HEK293 (cell line): ENCODE results near the gene ETS2.

ENCODE experiments used
- GFI1B ChIP-seq: fragments of 450-650 bp; formaldehyde crosslinking; IDR thresholded peaks from 2 replicates; pipeline ENCODE4 v1.5.1; 2016; ENCODE audit warnings: missing biosample characterization, missing genetic modification characterization
- GLI4 ChIP-seq: fragments of 450-650 bp; formaldehyde crosslinking; IDR thresholded peaks from 2 replicates; pipeline ENCODE4 v1.5.1; 2016; ENCODE audit warnings: missing biosample characterization, missing genetic modification characterization
- KLF7 ChIP-seq: fragments of 450-650 bp; formaldehyde crosslinking; IDR thresholded peaks from 2 replicates; pipeline ENCODE4 v1.5.1; 2016; ENCODE audit warnings: missing biosample characterization, missing genetic modification characterization, borderline replicate concordance
- KLF8 ChIP-seq: fragments of 450-650 bp; formaldehyde crosslinking; IDR thresholded peaks from 2 replicates; pipeline ENCODE4 v1.5.1; 2016; ENCODE audit warnings: missing biosample characterization, missing genetic modification characterization
- RBAK ChIP-seq: fragments of 450-650 bp; formaldehyde crosslinking; IDR thresholded peaks from 2 replicates; pipeline ENCODE4 v1.5.1; 2016; ENCODE audit warnings: missing biosample characterization, missing genetic modification characterization
- TCF7L2 ChIP-seq: IDR thresholded peaks from 2 replicates; pipeline ENCODE4 v1.6.1; 2011; ENCODE audit warnings: low read depth, mild to moderate bottlenecking, inconsistent platforms, low read length, moderate library complexity, borderline replicate concordance
- ZIC2 ChIP-seq: fragments of 450-650 bp; formaldehyde crosslinking; IDR thresholded peaks from 2 replicates; pipeline ENCODE4 v1.5.1; 2016; ENCODE audit warnings: missing biosample characterization, missing genetic modification characterization
- ZNF121 ChIP-seq: fragments of 450-650 bp; formaldehyde crosslinking; IDR thresholded peaks from 2 replicates; pipeline ENCODE4 v1.5.1; 2016; ENCODE audit warnings: missing biosample characterization, missing genetic modification characterization
- ZNF16 ChIP-seq: fragments of 450-650 bp; formaldehyde crosslinking; IDR thresholded peaks from 2 replicates; pipeline ENCODE4 v1.5.1; 2016; ENCODE audit warnings: low read depth, missing biosample characterization, missing genetic modification characterization
- ZNF24 ChIP-seq: fragments of 450-650 bp; formaldehyde crosslinking; IDR thresholded peaks from 2 replicates; pipeline ENCODE4 v1.5.1; 2016; ENCODE audit warnings: missing biosample characterization, missing genetic modification characterization
- ZNF292 ChIP-seq: fragments of 450-650 bp; formaldehyde crosslinking; IDR thresholded peaks from 2 replicates; pipeline ENCODE4 v1.5.1; 2016; ENCODE audit warnings: low read depth, missing biosample characterization, missing genetic modification characterization, borderline replicate concordance
- ZNF335 ChIP-seq: fragments of 450-650 bp; formaldehyde crosslinking; conservative IDR thresholded peaks from 2 replicates; pipeline ENCODE4 v1.5.1; 2016; ENCODE audit warnings: missing biosample characterization, missing genetic modification characterization
- ZNF48 ChIP-seq: fragments of 450-650 bp; formaldehyde crosslinking; IDR thresholded peaks from 2 replicates; pipeline ENCODE4 v1.5.1; 2016; ENCODE audit warnings: missing biosample characterization, missing genetic modification characterization
- ZNF521 ChIP-seq: fragments of 450-650 bp; formaldehyde crosslinking; IDR thresholded peaks from 2 replicates; pipeline ENCODE4 v1.5.1; 2017; ENCODE audit warnings: missing biosample characterization, mild to moderate bottlenecking, missing genetic modification characterization
- ZNF561 ChIP-seq: fragments of 450-650 bp; IDR thresholded peaks from 2 replicates; pipeline ENCODE4 v1.5.1; 2018; ENCODE audit warnings: missing biosample characterization, missing genetic modification characterization, borderline replicate concordance
- ZNF621 ChIP-seq: fragments of 450-650 bp; formaldehyde crosslinking; IDR thresholded peaks from 2 replicates; pipeline ENCODE4 v1.5.1; 2017; ENCODE audit warnings: missing biosample characterization, missing genetic modification characterization
- ZNF701 ChIP-seq: fragments of 450-650 bp; formaldehyde crosslinking; IDR thresholded peaks from 2 replicates; pipeline ENCODE4 v1.5.1; 2016; ENCODE audit warnings: missing biosample characterization, missing genetic modification characterization
- ZNF792 ChIP-seq: fragments of 450-650 bp; formaldehyde crosslinking; IDR thresholded peaks from 2 replicates; pipeline ENCODE4 v1.5.1; 2016; ENCODE audit warnings: missing biosample characterization, missing genetic modification characterization
- ZSCAN4 ChIP-seq: fragments of 450-650 bp; formaldehyde crosslinking; IDR thresholded peaks from 2 replicates; pipeline ENCODE4 v1.5.1; 2017; ENCODE audit warnings: missing biosample characterization, missing genetic modification characterization
- TF ChIP-seq, protein P1 (sequence below): fragments of 450-650 bp; formaldehyde crosslinking; IDR thresholded peaks from 2 replicates; pipeline ENCODE4 v1.5.1; 2016; ENCODE audit warnings: missing biosample characterization, missing genetic modification characterization
- TF ChIP-seq, protein P2 (sequence below): fragments of 450-650 bp; formaldehyde crosslinking; IDR thresholded peaks from 2 replicates; pipeline ENCODE4 v1.5.1; 2017; ENCODE audit warnings: missing biosample characterization, missing genetic modification characterization
- TF ChIP-seq, protein P3 (sequence below): fragments of 450-650 bp; formaldehyde crosslinking; IDR thresholded peaks from 2 replicates; pipeline ENCODE4 v1.5.1; 2016; ENCODE audit warnings: missing biosample characterization, missing genetic modification characterization, low read depth
- TF ChIP-seq, protein P4 (sequence below): fragments of 450-650 bp; formaldehyde crosslinking; IDR thresholded peaks from 2 replicates; pipeline ENCODE4 v1.5.1; 2016; ENCODE audit warnings: missing biosample characterization, missing genetic modification characterization
- TF ChIP-seq, protein P5 (sequence below): fragments of 450-650 bp; formaldehyde crosslinking; IDR thresholded peaks from 2 replicates; pipeline ENCODE4 v1.5.1; 2016; ENCODE audit warnings: missing biosample characterization, missing genetic modification characterization, borderline replicate concordance

Gene ETS2

GRCh38 chr21:38805328-38806152 lies at the start of gene ETS2 (continued):
- TF ChIP-seq, protein P1, sequence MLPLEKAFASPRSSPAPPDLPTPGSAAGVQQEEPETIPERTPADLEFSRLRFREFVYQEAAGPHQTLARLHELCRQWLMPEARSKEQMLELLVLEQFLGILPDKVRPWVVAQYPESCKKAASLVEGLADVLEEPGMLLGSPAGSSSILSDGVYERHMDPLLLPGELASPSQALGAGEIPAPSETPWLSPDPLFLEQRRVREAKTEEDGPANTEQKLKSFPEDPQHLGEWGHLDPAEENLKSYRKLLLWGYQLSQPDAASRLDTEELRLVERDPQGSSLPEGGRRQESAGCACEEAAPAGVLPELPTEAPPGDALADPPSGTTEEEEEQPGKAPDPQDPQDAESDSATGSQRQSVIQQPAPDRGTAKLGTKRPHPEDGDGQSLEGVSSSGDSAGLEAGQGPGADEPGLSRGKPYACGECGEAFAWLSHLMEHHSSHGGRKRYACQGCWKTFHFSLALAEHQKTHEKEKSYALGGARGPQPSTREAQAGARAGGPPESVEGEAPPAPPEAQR (tag by site-specific recombination) = no peak
- TF ChIP-seq, protein P2, sequence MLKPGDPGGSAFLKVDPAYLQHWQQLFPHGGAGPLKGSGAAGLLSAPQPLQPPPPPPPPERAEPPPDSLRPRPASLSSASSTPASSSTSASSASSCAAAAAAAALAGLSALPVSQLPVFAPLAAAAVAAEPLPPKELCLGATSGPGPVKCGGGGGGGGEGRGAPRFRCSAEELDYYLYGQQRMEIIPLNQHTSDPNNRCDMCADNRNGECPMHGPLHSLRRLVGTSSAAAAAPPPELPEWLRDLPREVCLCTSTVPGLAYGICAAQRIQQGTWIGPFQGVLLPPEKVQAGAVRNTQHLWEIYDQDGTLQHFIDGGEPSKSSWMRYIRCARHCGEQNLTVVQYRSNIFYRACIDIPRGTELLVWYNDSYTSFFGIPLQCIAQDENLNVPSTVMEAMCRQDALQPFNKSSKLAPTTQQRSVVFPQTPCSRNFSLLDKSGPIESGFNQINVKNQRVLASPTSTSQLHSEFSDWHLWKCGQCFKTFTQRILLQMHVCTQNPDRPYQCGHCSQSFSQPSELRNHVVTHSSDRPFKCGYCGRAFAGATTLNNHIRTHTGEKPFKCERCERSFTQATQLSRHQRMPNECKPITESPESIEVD (tag by site-specific recombination) = no peak
- TF ChIP-seq KLF8 (tag by site-specific recombination) (peak; percentile 99), ZNF621 (tag by site-specific recombination) (no peak), GFI1B (no peak), ZNF521 (no peak), ZNF561 (tag by site-specific recombination) (peak; percentile 70; the same call in 1 of the 2 replicates), ZIC2 (peak; percentile 93), ZNF701 (tag by site-specific recombination) (peak; percentile 95), ZNF121 (tag by site-specific recombination) (no peak), ZNF292 (tag by site-specific recombination) (no peak), ZNF335 (tag by site-specific recombination) (peak; percentile 57), ZNF792 (tag by site-specific recombination) (no peak), ZNF16 (tag by site-specific recombination) (no peak), ZNF48 (tag by site-specific recombination) (no peak), ZSCAN4 (tag by site-specific recombination) (peak; percentile 60), TCF7L2 (no peak), ZNF24 (tag by site-specific recombination) (0 out of 2 replicates have a peak, but pooled peaks have one; percentile 35), RBAK (no peak), GLI4 (tag by site-specific recombination) (no peak; the same call in none of the 2 replicates), KLF7 (peak; percentile 96)
- TF ChIP-seq, protein P3, sequence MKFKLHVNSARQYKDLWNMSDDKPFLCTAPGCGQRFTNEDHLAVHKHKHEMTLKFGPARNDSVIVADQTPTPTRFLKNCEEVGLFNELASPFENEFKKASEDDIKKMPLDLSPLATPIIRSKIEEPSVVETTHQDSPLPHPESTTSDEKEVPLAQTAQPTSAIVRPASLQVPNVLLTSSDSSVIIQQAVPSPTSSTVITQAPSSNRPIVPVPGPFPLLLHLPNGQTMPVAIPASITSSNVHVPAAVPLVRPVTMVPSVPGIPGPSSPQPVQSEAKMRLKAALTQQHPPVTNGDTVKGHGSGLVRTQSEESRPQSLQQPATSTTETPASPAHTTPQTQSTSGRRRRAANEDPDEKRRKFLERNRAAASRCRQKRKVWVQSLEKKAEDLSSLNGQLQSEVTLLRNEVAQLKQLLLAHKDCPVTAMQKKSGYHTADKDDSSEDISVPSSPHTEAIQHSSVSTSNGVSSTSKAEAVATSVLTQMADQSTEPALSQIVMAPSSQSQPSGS (tag by site-specific recombination) = no peak
- TF ChIP-seq, protein P4, sequence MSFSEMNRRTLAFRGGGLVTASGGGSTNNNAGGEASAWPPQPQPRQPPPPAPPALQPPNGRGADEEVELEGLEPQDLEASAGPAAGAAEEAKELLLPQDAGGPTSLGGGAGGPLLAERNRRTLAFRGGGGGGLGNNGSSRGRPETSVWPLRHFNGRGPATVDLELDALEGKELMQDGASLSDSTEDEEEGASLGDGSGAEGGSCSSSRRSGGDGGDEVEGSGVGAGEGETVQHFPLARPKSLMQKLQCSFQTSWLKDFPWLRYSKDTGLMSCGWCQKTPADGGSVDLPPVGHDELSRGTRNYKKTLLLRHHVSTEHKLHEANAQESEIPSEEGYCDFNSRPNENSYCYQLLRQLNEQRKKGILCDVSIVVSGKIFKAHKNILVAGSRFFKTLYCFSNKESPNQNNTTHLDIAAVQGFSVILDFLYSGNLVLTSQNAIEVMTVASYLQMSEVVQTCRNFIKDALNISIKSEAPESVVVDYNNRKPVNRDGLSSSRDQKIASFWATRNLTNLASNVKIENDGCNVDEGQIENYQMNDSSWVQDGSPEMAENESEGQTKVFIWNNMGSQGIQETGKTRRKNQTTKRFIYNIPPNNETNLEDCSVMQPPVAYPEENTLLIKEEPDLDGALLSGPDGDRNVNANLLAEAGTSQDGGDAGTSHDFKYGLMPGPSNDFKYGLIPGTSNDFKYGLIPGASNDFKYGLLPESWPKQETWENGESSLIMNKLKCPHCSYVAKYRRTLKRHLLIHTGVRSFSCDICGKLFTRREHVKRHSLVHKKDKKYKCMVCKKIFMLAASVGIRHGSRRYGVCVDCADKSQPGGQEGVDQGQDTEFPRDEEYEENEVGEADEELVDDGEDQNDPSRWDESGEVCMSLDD (tag by site-specific recombination) = peak; percentile 98
- TF ChIP-seq, protein P5, sequence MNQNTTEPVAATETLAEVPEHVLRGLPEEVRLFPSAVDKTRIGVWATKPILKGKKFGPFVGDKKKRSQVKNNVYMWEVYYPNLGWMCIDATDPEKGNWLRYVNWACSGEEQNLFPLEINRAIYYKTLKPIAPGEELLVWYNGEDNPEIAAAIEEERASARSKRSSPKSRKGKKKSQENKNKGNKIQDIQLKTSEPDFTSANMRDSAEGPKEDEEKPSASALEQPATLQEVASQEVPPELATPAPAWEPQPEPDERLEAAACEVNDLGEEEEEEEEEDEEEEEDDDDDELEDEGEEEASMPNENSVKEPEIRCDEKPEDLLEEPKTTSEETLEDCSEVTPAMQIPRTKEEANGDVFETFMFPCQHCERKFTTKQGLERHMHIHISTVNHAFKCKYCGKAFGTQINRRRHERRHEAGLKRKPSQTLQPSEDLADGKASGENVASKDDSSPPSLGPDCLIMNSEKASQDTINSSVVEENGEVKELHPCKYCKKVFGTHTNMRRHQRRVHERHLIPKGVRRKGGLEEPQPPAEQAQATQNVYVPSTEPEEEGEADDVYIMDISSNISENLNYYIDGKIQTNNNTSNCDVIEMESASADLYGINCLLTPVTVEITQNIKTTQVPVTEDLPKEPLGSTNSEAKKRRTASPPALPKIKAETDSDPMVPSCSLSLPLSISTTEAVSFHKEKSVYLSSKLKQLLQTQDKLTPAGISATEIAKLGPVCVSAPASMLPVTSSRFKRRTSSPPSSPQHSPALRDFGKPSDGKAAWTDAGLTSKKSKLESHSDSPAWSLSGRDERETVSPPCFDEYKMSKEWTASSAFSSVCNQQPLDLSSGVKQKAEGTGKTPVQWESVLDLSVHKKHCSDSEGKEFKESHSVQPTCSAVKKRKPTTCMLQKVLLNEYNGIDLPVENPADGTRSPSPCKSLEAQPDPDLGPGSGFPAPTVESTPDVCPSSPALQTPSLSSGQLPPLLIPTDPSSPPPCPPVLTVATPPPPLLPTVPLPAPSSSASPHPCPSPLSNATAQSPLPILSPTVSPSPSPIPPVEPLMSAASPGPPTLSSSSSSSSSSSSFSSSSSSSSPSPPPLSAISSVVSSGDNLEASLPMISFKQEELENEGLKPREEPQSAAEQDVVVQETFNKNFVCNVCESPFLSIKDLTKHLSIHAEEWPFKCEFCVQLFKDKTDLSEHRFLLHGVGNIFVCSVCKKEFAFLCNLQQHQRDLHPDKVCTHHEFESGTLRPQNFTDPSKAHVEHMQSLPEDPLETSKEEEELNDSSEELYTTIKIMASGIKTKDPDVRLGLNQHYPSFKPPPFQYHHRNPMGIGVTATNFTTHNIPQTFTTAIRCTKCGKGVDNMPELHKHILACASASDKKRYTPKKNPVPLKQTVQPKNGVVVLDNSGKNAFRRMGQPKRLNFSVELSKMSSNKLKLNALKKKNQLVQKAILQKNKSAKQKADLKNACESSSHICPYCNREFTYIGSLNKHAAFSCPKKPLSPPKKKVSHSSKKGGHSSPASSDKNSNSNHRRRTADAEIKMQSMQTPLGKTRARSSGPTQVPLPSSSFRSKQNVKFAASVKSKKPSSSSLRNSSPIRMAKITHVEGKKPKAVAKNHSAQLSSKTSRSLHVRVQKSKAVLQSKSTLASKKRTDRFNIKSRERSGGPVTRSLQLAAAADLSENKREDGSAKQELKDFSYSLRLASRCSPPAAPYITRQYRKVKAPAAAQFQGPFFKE (tag by site-specific recombination) = no peak
